Endothelial cell of umbilical vein (primary cell): ENCODE measurements around the gene ZNF670. TPM values are rescaled to one million over a fixed set of nuclear protein-coding genes. Genes with fewer than 3 reads are reported as not detected.
"Not testable (repeated sequence)": the region's sequence is repeated elsewhere in the genome, so short reads cannot be mapped to it uniquely, and the experiment has no call there.

Experiments used
- BruUV-seq: library from RNA; stranded (reverse); fragments of 400-500 nt; replicated peaks from 2 replicates; lab custom pipeline; 2021; lab: Mats Ljungman, UMichigan
- CTCF ChIA-PET: fragments of 300-600, 350-600 bp; sonication (Branson Sonifier 250); formaldehyde crosslinking; loops from one replicate; lab custom pipeline; 2021; ENCODE audit warnings: antibody characterized with exemption, inconsistent platforms; lab: Charles Lee
- POLR2A ChIA-PET: fragments of 300-600, 350-600 bp; sonication (Branson Sonifier 250); formaldehyde crosslinking; loops from one replicate; lab custom pipeline; 2021; ENCODE audit warnings: antibody characterized with exemption, inconsistent platforms; lab: Charles Lee
- DNase-seq: peaks from one replicate; pipeline ENCODE4 v3.0.0-alpha.2; 2011; ENCODE audit warnings: low read depth, low spot score
- FAIRE-seq: peaks from 2 replicates; lab custom pipeline; 2011; peaks lifted over from hg19 to GRCh38; lab: Jason Lieb, UNC
- H2AFZ ChIP-seq: 2 replicates; pipeline ENCODE4 v1.6.0; 2012; ENCODE audit warnings: low read depth, low read length, control low read depth, inconsistent platforms
- H3K27ac ChIP-seq: 2 replicates; pipeline ENCODE4 v1.5.1; 2011; ENCODE audit warnings: low read depth, mild to moderate bottlenecking, control low read depth, low read length, moderate library complexity; ENCODE audit not compliant: insufficient read depth
- H3K27me3 ChIP-seq, 2 experiments: 2 replicates each; pipeline versions ENCODE4 v1.6.0 to v1.6.1; 2011; ENCODE audit warnings: low read length in 2 of 2, mixed read lengths in 1 of 2; ENCODE audit not compliant: control insufficient read depth in 2 of 2, insufficient read depth in 2 of 2
- H3K36me3 ChIP-seq, 2 experiments: 2 replicates in 1 of 2; 3 replicates in 1 of 2; pipeline ENCODE4 v1.5.1; 2011; ENCODE audit warnings: low read length in 2 of 2, mild to moderate bottlenecking in 1 of 2, moderate library complexity in 1 of 2; ENCODE audit not compliant: control insufficient read depth in 2 of 2, insufficient read depth in 2 of 2; ENCODE audit errors: extremely low read depth in 1 of 2
- H3K4me1 ChIP-seq: 3 replicates; pipeline ENCODE4 v1.5.1; 2011; ENCODE audit warnings: mild to moderate bottlenecking, low read length; ENCODE audit not compliant: control insufficient read depth, insufficient read depth; ENCODE audit errors: extremely low read depth
- H3K4me2 ChIP-seq: 2 replicates; pipeline ENCODE4 v1.6.1; 2011; ENCODE audit warnings: low read length, control low read depth, mixed read lengths; ENCODE audit not compliant: insufficient read depth
- H3K4me3 ChIP-seq, 3 experiments: fragments of 200-600 bp in 1 of 3; sonication (generic), shearing (Covaris generic) in 1 of 3; replicated peaks in 1 of 3; 2 replicates each; pipeline ENCODE4 v1.5.1; 2011 to 2016; ENCODE audit warnings: control low read depth in 3 of 3, low read length in 3 of 3, mild to moderate bottlenecking in 2 of 3, inconsistent platforms in 1 of 3, low read depth in 1 of 3, moderate library complexity in 1 of 3; ENCODE audit not compliant: insufficient read depth in 1 of 3
- H3K79me2 ChIP-seq: 2 replicates; pipeline ENCODE4 v1.6.0; 2012; ENCODE audit warnings: low read length, inconsistent platforms; ENCODE audit not compliant: control insufficient read depth, insufficient read depth
- H3K9ac ChIP-seq: replicated peaks from 2 replicates; pipeline ENCODE3; 2011; ENCODE audit warnings: low read length, control low read depth; ENCODE audit not compliant: insufficient read depth; ENCODE audit errors: extremely low read depth
- H3K9me1 ChIP-seq: replicated peaks from 3 replicates; pipeline ENCODE4 v1.6.0; 2011; ENCODE audit warnings: mild to moderate bottlenecking, low read length; ENCODE audit not compliant: control insufficient read depth, insufficient read depth; ENCODE audit errors: extremely low read depth
- H3K9me3 ChIP-seq: replicated peaks from 2 replicates; pipeline ENCODE4 v1.5.1; 2012; ENCODE audit warnings: low read length, inconsistent platforms; ENCODE audit not compliant: control insufficient read depth, insufficient read depth
- H4K20me1 ChIP-seq: replicated peaks from 2 replicates; pipeline ENCODE3; 2011; ENCODE audit warnings: mild to moderate bottlenecking, low read length; ENCODE audit not compliant: control insufficient read depth, insufficient read depth; ENCODE audit errors: extremely low read depth
- EZH2 ChIP-seq: IDR thresholded peaks from 2 replicates; pipeline ENCODE4 v1.6.1; 2012; ENCODE audit warnings: borderline replicate concordance, low read depth, mild to moderate bottlenecking, moderate library complexity, low read length, inconsistent platforms; ENCODE audit not compliant: severe bottlenecking
- FOS ChIP-seq: IDR thresholded peaks from 2 replicates; pipeline ENCODE4 v1.6.1; 2011; ENCODE audit warnings: mild to moderate bottlenecking, low read length, moderate library complexity, borderline replicate concordance; ENCODE audit not compliant: insufficient read depth
- GATA2 ChIP-seq: IDR thresholded peaks from 2 replicates; pipeline ENCODE4 v1.7.0; 2011; ENCODE audit warnings: low read depth, mild to moderate bottlenecking, moderate library complexity, mixed read lengths, low read length; ENCODE audit not compliant: insufficient read length, insufficient read depth
- JUN ChIP-seq: IDR thresholded peaks from 2 replicates; pipeline ENCODE4 v1.6.1; 2011; ENCODE audit warnings: borderline replicate concordance, low read depth; ENCODE audit not compliant: insufficient read length, insufficient read depth
- MYC ChIP-seq: IDR thresholded peaks from one replicate; pipeline ENCODE4 v1.6.1; 2011; ENCODE audit warnings: mild to moderate bottlenecking, low read depth, low read length
- POLR2A ChIP-seq: IDR thresholded peaks from 2 replicates; pipeline ENCODE4 v1.6.1; 2012; ENCODE audit warnings: low read depth, mild to moderate bottlenecking, control low read depth, low read length
- POLR2AphosphoS5 ChIP-seq: IDR thresholded peaks from 2 replicates; pipeline ENCODE4 v1.6.1; 2012; ENCODE audit warnings: low read depth, mild to moderate bottlenecking, control low read depth, low read length, moderate library complexity; ENCODE audit not compliant: insufficient read depth
- dilution Hi-C: fragments of 300-500 bp; cut with MboI; formaldehyde crosslinking; loops from one replicate; pipeline ENCODE4 v1.15.0; 2019; ENCODE audit warnings: low sequenced_read_pairs; ENCODE audit not compliant: extremely low pct_ligation_motif_present
- intact Hi-C: fragments of 100-400 bp; cut with micrococcal nuclease; formaldehyde crosslinking; loops from one replicate; pipeline ENCODE4 v1.10.0; 2022
- polyA plus RNA-seq, 4 experiments: library from polyadenylated mRNA; depleted of rRNA in 3 of 4; stranded (reverse) in 3 of 4; unstranded in 1 of 4; fragments of >200 nt; gene quantifications; 2 replicates each; pipeline versions ENCODE4 v1.2.1 to v1.2.3, GENCODE V29; 2011 to 2012; ENCODE audit warnings: missing spikeins in 1 of 4
- total RNA-seq: library from RNA; stranded (reverse); gene quantifications from 2 replicates; pipeline ENCODE4 v1.2.3, GENCODE V29; 2021
- TF ChIP-seq, protein P1 (sequence below), 2 donors: IDR thresholded peaks; 1 replicate in 1 of 2; 2 replicates in 1 of 2; pipeline ENCODE4 v1.5.1; 2011; ENCODE audit warnings: low read length in 2 of 2, mild to moderate bottlenecking in 2 of 2, moderate library complexity in 2 of 2, control low read depth in 1 of 2, inconsistent platforms in 1 of 2, low read depth in 1 of 2; ENCODE audit not compliant: insufficient read depth in 1 of 2; ENCODE audit errors: extremely low read depth in 1 of 2
- TF ChIP-seq, protein P2 (sequence below): IDR thresholded peaks from 2 replicates; pipeline ENCODE4 v1.6.1; 2011; ENCODE audit not compliant: insufficient read depth, insufficient read length

Gene ZNF670
- total and polyA plus RNA-seq, 2 donors (not counting 3 experiments of a cell fraction or from before 2014, with no cell fraction given): 1.3 to 5.2 TPM

DNA sequence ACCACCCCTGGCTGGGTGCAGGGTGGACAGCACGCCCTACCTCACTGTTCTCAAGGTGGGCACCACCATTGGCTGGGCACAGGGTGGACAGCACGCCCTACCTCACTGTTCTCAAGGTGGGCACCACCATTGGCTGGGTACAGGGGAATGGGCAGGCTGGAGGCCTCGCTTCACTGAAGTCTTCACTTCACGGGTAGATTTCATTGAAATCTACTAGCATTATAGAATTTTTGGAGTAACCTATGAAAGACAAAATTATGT lies 41.7 kb upstream of the ZNF670 start:
- H3K4me2 ChIP-seq, H3K9ac ChIP-seq, dilution Hi-C loops, CTCF ChIA-PET, BruUV-seq, H3K36me3 ChIP-seq, H3K79me2 ChIP-seq, POLR2A ChIA-PET, H4K20me1 ChIP-seq, H3K9me1 ChIP-seq, H3K9me3 ChIP-seq, intact Hi-C loops, H3K4me1 ChIP-seq, H3K27me3 ChIP-seq, H2AFZ ChIP-seq, H3K4me3 ChIP-seq, H3K27ac ChIP-seq, DNase-seq, FAIRE-seq: not testable (repeated sequence)

DNA sequence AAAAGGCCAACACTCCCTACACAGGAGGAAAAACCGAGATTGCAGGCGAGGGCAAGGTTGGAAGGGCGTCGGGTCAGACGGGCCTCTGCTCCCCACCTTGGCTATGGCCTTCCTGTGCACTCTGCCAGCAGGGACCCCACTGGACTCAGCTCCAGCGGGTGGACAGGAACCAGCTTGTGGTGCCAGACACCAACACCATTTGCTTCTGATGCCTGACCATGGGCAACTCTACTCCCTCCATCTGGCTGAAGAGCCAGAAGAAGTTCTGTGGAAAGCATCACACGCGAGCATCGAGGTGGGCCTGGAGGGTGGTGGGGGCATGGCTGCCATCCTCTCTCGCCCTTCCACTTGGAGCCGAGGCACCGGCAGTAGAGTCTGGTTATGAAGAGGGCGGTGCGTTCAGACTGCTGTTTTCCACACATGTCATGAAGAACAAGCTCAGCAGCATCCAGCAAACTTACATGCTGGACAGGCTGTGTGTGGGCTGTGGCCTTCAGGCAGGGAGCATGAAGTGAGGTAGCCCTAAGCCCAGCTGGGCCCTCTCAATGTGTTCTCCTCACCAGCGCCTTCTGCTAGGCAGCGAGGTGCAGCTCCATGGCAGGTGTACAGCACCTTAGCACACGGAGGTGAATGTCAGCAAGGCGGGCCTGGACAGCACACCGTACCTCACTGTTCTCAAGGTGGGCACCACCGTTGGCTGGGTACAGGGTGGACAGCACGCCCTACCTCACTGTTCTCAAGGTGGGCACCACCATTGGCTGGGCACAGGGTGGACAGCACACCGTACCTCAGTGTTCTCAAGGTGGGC lies 41.2 kb upstream of the ZNF670 start:
- H3K27ac ChIP-seq: no peak overlapping the region
- H3K9me3 ChIP-seq: no peaks in the 10 kb centered on the region
- no peaks in the 10 kb centered on the region for H3K79me2 ChIP-seq
- H3K4me2 ChIP-seq: no peak overlapping the region
- DNase-seq (no peak), FAIRE-seq (no peak)
- dilution Hi-C loops (no loop called here), intact Hi-C loops (no loop called here)
- no peak overlapping the region for H3K4me3 ChIP-seq
- TF ChIP-seq POLR2AphosphoS5 (no peak), EZH2 (no peak), MYC (no peak), JUN (no peak), FOS (no peak), POLR2A (no peak), GATA2 (no peak)
- TF ChIP-seq, protein P1, sequence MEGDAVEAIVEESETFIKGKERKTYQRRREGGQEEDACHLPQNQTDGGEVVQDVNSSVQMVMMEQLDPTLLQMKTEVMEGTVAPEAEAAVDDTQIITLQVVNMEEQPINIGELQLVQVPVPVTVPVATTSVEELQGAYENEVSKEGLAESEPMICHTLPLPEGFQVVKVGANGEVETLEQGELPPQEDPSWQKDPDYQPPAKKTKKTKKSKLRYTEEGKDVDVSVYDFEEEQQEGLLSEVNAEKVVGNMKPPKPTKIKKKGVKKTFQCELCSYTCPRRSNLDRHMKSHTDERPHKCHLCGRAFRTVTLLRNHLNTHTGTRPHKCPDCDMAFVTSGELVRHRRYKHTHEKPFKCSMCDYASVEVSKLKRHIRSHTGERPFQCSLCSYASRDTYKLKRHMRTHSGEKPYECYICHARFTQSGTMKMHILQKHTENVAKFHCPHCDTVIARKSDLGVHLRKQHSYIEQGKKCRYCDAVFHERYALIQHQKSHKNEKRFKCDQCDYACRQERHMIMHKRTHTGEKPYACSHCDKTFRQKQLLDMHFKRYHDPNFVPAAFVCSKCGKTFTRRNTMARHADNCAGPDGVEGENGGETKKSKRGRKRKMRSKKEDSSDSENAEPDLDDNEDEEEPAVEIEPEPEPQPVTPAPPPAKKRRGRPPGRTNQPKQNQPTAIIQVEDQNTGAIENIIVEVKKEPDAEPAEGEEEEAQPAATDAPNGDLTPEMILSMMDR (IDR thresholded peaks at IDR 0.05; ENCODE audit: extremely low read depth in 1 of 2, insufficient read depth in 1 of 2, low read depth in 1 of 2, low read length in 2 of 2): no peak
- TF ChIP-seq, protein P2, sequence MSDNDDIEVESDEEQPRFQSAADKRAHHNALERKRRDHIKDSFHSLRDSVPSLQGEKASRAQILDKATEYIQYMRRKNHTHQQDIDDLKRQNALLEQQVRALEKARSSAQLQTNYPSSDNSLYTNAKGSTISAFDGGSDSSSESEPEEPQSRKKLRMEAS: no peak
- H3K36me3 ChIP-seq: no peaks in the 10 kb centered on the region
- POLR2A ChIA-PET: no interaction called here
- no peaks in the 10 kb centered on the region for H3K4me1 ChIP-seq
- no peaks in the 10 kb centered on the region for H3K9me1 ChIP-seq
- H3K27me3 ChIP-seq: no peaks in the 10 kb centered on the region
- CTCF ChIA-PET: interaction anchor here (1.2 kb wide), 1 partner anchor 254 kb away, joined by 4 read pairs; no protein-coding TSS in a partner anchor
- H2AFZ ChIP-seq: no peak overlapping the region
- no TSS peak for BruUV-seq
- H3K9ac ChIP-seq: no peak overlapping the region
- no peaks in the 10 kb centered on the region for H4K20me1 ChIP-seq
